Stimulated activated CD4-positive, alpha-beta T cell treated with anti-CD3 and anti-CD28 coated beads, Interleukin-4, amount 100 ng/mL, for 48 hours (primary cell): Measurements from ENCODE around the gene SUPT3H.

Experiments used
- DNase-seq, 2 donors: peaks; one replicate each; pipeline ENCODE4 v3.0.0-alpha.2; 2020; ENCODE audit warnings: low read depth in 2 of 2

The SUPT3H gene

GRCh38 chr6:44789806-44790205 lies 587.9 kb downstream of the SUPT3H start:
- no peak for DNase-seq

DNA sequence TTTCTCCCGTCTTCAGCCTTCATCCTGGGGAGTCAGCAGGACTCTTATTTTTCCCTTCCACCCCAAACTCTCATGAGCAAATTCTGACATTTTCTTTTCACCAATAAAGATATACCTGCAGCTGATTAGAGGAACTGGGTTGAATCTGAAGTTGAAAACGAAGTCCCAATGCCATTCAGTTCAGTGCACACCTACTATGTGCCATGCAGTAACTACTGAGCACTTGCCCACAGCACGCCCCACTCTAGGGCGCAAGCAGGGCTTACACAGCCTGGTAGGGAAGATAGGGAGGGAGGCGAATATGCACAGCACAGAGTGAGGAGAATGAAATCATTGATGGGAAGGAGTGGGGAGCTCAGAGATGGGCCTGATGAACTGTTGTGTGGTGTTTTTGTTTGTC lies 588.7 kb downstream of the SUPT3H start:
- no peak for DNase-seq

GRCh38 chr6:44788387-44788981 lies 589.2 kb downstream of the SUPT3H start:
- no peak for DNase-seq

DNA sequence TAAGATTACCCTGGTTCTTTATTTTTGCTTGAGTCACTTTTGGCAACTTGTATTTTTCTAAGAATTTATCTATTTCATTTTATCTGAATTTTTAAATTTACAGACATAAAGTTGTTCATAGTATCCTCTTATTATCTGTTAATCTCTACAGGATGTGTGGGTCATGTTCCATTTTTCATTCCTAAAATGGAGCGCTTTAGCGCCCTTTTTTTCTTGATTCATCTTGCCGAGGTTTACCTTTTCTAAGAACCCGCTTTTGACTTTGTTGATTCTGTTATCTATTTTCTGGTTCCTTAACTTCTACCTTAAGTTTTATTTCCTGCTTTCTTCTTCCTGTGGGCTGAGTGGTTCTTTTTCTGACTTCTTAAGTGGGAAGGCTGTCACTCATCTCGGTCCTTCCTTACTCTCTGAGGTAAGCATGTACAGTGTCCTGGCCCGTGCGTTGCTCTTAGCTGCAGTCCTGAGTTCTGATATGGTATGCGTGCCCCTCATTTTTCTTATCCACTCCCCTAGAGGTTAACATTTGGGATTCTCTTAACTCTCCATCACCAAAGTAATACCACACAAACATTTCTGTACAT lies 590.4 kb downstream of the SUPT3H start:
- DNase-seq: no peak

- no peak for DNase-seq
These were observed 592.6 kb downstream of the SUPT3H start for GRCh38 chr6:44785130-44785529.

GRCh38 chr6:44784195-44784594 lies 593.5 kb downstream of the SUPT3H start:
- no peak for DNase-seq

GRCh38 chr6:44782892-44783291 lies 594.8 kb downstream of the SUPT3H start:
- DNase-seq: no peak

- no peak for DNase-seq
These were observed 595.7 kb downstream of the SUPT3H start for GRCh38 chr6:44781912-44782597.

DNA sequence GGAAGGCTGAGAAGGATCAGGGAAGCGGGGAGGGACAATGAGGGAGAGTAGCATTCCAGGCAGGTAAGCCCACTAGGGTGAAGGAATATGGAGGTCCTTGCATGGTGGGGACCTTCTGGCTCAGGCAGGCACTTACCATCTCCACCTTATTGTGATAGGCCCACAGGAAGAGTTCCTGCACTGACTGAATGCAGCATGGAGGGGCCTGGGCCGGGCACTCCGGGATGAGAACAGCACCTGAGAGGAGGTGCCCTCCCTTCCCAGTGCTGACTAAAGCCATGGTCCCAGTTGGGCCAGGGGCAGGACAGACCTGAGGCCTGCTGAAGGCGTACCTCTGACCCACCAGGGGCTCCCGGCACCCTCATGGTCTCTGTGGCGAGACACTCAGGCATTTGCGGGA lies 597.6 kb downstream of the SUPT3H start:
- DNase-seq: no peak

DNA sequence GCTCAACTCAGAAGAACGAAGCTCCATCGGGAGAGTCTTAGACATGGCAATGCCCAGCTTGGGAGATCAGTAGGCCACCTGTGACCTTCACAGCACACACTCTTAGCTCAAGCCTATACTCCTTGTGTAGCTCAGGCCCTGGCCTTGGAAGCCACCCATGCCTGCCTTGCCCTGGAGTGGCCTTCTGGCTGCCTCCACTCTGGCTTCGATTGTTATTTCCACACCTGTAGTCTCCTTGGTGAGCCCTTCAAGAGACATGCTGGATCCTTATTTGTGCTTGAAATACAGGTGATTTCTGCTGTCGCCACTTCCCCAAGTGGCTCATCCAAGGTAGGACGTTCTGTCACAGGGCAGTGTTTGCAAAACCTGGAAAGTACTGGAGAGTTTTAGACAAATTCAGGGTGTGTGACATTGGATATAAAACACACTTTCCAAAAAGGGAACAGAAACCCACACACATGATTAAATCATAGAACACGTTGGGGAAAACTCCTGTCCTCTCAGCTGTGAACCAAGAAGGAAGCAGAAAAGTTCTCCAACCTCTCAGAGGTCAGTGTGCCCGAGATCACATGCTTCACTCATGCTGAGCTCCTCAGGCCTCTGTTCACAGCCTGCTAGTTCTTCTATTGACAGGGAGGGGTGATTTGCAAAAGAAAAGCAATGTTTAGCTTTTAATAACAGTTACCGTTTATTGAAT lies 598.5 kb downstream of the SUPT3H start:
- DNase-seq: no peak
